ENCODE results near the gene RIMOC1.

DNA sequence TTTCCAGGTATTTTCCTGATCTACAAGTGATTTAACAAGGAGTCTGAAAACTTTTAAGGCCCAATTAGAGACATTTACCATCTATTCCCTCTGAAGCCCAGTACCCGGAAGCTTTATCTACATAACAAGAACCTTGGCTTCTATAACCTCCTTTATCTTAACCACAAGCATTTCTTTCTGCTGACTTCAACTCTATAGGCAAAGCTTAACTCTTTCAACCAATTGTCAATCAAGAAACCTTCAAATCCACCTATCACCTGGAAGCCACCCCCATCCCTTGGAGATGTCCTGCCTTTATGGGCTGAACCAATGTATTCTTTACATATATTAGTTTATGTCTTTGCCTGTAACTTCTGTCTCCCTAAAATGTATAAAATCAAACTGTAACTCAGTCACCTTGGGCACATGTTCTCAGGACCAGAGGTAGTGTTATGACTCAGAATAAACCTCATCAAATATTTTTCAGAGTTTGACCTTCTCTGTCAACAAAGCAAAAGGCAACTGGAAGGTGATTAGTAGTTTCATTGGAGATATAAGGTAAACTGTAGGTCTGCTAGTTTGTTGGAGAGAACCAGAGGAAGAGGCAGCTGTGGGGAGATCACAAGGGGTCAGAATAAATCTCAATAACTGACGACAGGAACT, 13.0 kb upstream of the RIMOC1 start:
- no peak for TF ChIP-seq CTCF (conservative IDR thresholded peaks at IDR 0.05)
- no peak for TF ChIP-seq ZFX (IDR thresholded peaks at IDR 0.05)

Measured in C4-2B (cell line).